Cortex of kidney (tissue), 1 donor: ENCODE data around the gene GDPD1.

Experiments
- DNase-seq: peaks from one replicate; lab custom pipeline; 2025; lab: John Stamatoyannopoulos, UW

Gene GDPD1

GRCh38 chr17:59315866-59316265 is 95.6 kb downstream of the GDPD1 start:
- DNase-seq: no peak
